HG02623 (cell line): ENCODE results near the gene RITA1.

ENCODE experiments used
- ATAC-seq: cut with Tn5 transposase; IDR thresholded peaks from one replicate; pipeline ENCODE4 v1.9.1; 2021; ENCODE audit warnings: moderate library complexity; ENCODE audit not compliant: unreplicated experiment

The RITA1 gene

GRCh38 chr12:113227686-113228391 is 42.3 kb downstream of the RITA1 start:
- no peak for ATAC-seq

- no peak for ATAC-seq
Measured at GRCh38 chr12:113228394-113229028, 43.0 kb downstream of the RITA1 start.

GRCh38 chr12:113230315-113231234 is 45.1 kb downstream of the RITA1 start:
- ATAC-seq = no peak

GRCh38 chr12:113231235-113232088 is 45.9 kb downstream of the RITA1 start:
- no peak for ATAC-seq

- no peak for ATAC-seq
Measured at GRCh38 chr12:113232089-113232839, 46.7 kb downstream of the RITA1 start.

GRCh38 chr12:113232840-113233585 is 47.5 kb downstream of the RITA1 start:
- ATAC-seq = peak; percentile 65

GRCh38 chr12:113233967-113234366 is 48.4 kb downstream of the RITA1 start:
- ATAC-seq = no peak

GRCh38 chr12:113234483-113234882 is 49.0 kb downstream of the RITA1 start:
- ATAC-seq = no peak

- no peak for ATAC-seq
Measured at GRCh38 chr12:113235976-113236375, 50.5 kb downstream of the RITA1 start.

- ATAC-seq = no peak
Measured at GRCh38 chr12:113236539-113237399, 51.2 kb downstream of the RITA1 start.

- ATAC-seq = no peak
Measured at GRCh38 chr12:113237748-113238147, 52.2 kb downstream of the RITA1 start.

- ATAC-seq = no peak
Measured at GRCh38 chr12:113238309-113238708, 52.8 kb downstream of the RITA1 start.

- no peak for ATAC-seq
Measured at GRCh38 chr12:113239288-113239771, 53.8 kb downstream of the RITA1 start.

GRCh38 chr12:113239811-113240331 is 54.4 kb downstream of the RITA1 start:
- no peak for ATAC-seq

GRCh38 chr12:113240395-113240794 is 54.9 kb downstream of the RITA1 start:
- no peak for ATAC-seq

- no peak for ATAC-seq
Measured at GRCh38 chr12:113241191-113242025, 55.9 kb downstream of the RITA1 start.
